Measurements from ENCODE around the gene IQCH.

Gene IQCH

DNA sequence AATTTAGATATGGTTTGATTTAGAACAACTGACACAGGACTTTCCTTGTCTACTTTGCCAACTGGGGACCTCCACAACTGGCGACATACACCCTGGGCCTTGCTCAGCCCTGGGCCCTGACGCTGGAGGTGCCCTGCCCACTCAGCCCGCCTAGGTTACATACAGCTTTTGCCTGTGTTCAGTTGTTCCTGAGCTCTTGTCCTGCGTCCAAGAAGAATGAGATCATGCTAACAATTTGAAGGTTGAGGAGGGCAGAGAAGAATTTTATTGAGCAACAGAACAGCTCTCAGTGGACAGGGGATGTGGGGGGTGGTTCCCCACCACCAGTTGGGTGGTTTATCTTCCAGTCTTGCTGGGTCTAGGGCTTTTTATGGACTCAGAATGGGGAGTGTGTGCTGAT lies 67.9 kb downstream of the IQCH start:
- no peak overlapping the region for H3K27ac ChIP-seq
- TF ChIP-seq ZFX (IDR thresholded peaks at IDR 0.05) = no peak
- TF ChIP-seq, protein P1, sequence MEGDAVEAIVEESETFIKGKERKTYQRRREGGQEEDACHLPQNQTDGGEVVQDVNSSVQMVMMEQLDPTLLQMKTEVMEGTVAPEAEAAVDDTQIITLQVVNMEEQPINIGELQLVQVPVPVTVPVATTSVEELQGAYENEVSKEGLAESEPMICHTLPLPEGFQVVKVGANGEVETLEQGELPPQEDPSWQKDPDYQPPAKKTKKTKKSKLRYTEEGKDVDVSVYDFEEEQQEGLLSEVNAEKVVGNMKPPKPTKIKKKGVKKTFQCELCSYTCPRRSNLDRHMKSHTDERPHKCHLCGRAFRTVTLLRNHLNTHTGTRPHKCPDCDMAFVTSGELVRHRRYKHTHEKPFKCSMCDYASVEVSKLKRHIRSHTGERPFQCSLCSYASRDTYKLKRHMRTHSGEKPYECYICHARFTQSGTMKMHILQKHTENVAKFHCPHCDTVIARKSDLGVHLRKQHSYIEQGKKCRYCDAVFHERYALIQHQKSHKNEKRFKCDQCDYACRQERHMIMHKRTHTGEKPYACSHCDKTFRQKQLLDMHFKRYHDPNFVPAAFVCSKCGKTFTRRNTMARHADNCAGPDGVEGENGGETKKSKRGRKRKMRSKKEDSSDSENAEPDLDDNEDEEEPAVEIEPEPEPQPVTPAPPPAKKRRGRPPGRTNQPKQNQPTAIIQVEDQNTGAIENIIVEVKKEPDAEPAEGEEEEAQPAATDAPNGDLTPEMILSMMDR (conservative IDR thresholded peaks at IDR 0.05) = no peak

DNA sequence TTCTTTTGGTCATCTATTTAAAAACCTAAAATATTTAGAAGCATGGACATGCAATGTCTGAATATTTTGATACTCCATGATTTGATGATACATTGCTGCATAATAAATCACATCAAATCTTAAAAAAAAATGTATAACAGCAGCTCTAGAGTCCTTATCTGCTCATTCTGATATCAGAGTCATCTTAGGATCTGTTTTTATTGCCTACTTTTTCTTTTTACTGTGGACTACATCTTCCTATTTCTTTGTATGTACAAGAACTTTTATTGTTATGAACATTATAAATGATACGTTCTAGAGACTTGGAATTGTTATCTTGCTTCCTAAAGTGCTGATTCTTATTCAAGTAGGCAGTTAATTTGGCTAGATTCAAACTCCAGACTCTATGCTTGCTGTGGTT lies 72.7 kb downstream of the IQCH start:
- H3K27ac ChIP-seq = no peak overlapping the region
- no peak for TF ChIP-seq ZFX (IDR thresholded peaks at IDR 0.05)
- TF ChIP-seq, protein P1 (conservative IDR thresholded peaks at IDR 0.05) = no peak

DNA sequence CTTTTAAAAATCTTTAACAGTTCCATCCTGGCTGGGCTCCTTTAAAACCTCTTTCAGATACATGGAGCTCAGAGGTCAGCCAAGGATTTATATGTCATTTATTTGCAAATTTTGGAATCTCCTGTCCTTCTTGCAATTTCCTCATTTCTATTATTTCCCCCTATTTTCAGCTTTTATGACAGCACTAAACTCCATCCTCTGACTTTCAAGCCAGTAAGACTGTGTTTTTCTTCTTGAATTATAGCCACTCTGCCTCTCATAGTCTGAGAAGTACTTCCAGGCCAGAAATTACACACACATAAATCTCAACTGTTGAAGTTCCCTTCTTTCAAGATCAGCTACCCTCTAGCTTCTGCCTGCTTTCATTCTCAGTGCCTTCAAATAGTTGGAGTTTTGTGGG lies 73.2 kb downstream of the IQCH start:
- TF ChIP-seq ZFX (IDR thresholded peaks at IDR 0.05) = no peak
- TF ChIP-seq, protein P1 (conservative IDR thresholded peaks at IDR 0.05) = no peak
- no peak overlapping the region for H3K27ac ChIP-seq

DNA sequence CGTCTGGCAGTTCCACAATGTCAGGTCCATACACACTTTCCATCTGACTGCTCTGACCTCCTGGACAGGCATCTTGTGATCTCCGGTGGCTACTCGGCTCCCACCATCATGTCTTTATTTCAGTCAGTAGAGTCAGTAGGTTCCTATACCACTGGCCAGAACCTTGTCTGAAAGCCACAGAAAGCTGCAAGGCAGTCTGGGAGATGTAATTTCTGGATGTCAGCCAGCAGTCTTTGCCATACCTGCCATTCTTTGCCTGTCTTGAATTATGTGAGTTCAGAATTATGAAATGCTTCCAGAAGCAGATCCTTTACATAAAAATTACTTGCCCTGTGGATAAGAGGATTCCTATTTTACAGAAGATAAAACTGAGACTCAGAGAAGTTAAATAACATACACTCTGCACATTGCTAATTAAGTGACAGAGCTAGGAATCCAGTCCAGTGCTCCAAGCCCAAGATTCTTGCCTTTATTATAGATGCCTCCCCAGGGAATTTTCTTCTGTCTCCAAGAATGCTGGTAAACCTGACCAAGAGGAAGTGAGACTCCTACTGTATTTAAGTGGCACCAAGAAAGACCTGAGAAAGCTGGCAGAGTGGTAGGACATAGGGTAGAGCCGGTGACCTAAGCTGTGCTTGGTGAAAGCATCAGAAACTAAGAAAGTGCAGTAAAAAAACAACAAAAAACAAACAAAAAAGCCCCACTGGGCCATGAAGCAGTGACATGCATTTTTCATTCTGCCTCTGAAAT lies 75.6 kb downstream of the IQCH start:
- TF ChIP-seq, protein P1 (conservative IDR thresholded peaks at IDR 0.05) = no peak
- TF ChIP-seq ZFX (IDR thresholded peaks at IDR 0.05) = no peak
- no peak overlapping the region for H3K27ac ChIP-seq

DNA sequence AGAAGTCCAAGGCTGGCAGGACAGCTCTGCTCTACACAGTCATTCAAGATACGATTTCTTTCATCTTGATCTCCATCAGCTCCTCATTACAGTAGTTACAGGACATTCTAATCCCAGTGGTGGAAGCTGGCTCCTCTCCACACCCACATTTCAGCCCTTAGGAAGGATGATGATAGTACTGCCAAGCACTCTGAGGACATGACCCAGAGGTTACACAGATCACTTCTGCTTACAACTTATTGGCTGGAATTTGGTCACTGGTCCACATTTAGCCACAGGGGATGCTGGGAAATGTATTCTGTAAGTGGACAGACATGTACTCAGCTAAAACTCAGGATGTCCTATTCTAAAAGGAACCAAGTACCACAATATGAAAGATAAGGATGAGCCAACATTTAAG lies 77.1 kb downstream of the IQCH start:
- TF ChIP-seq, protein P1 (conservative IDR thresholded peaks at IDR 0.05) = no peak
- no peak for TF ChIP-seq ZFX (IDR thresholded peaks at IDR 0.05)
- H3K27ac ChIP-seq = no peak overlapping the region

DNA sequence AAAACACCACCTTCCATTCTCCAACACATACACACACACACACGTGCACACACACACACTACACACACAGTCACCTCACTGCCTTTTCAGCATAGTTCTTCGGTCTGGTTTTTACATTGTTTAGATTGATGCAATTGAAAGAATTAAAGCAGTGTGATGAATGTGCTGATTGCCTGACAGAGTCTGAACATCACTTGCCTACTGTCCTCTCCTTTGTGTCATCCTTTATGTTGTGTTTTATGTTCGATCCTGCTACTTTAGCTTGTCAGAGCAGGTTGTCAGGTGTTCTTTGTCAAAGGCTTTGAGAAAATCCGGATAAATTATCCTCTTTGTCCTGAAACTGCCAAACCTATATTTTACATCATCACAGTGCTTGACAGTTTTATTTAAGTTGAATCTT lies 80.4 kb downstream of the IQCH start:
- TF ChIP-seq, protein P1 (conservative IDR thresholded peaks at IDR 0.05) = no peak
- no peak for TF ChIP-seq ZFX (IDR thresholded peaks at IDR 0.05)
- H3K27ac ChIP-seq = no peak overlapping the region

DNA sequence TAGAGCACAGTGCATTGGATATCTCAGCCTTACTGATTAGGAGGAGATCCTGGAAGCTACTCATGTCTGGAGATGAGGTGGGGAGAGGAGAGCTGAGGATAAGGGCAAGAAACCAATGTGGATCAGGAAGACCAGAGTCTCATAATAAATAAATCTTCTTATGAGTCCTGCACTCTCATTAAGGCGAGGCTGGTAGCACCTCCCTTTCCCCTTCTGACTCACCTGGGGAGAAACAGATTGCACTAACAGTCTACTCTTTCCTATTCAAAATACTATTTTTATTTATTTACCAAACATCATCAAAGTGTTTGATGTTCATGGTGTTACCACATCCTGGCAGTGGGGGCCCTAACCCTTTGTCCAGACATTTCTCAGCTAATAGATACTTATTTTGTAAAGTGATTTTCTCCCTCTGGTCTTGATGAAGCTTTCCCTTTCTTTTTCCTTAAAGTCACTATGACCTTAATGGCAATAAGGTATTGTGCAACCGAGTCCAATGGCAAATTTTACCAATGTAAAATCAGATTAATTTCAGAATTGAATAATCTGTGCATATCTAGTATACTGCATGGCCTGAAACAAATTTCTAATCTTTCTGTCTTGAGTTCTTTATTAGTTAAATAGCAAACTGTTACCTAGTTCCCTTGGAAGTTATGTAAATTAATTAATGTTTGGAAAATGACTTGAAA lies 81.1 kb downstream of the IQCH start:
- no peak overlapping the region for H3K27ac ChIP-seq
- TF ChIP-seq ZFX (IDR thresholded peaks at IDR 0.05) = no peak
- TF ChIP-seq, protein P1 (conservative IDR thresholded peaks at IDR 0.05) = no peak
